Progenitor cell of endocrine pancreas (in vitro differentiated cells): ENCODE measurements around the gene PDIA4. TPM values are rescaled to one million over a fixed set of nuclear protein-coding genes. Genes with fewer than 3 reads are reported as not detected.

Experiments used
- DNase-seq: peaks from one replicate; pipeline ENCODE4 v3.0.0; 2021; ENCODE audit warnings: low spot score; ENCODE audit not compliant: unreplicated experiment
- H3K27ac Mint-ChIP-seq: 2 replicates; pipeline ENCODE4 v1.8.0; 2021; ENCODE audit warnings: mild to moderate bottlenecking, moderate library complexity, mixed read lengths
- H3K27me3 Mint-ChIP-seq: 2 replicates; pipeline ENCODE4 v1.8.0; 2021; ENCODE audit warnings: mixed read lengths
- H3K36me3 Mint-ChIP-seq: 2 replicates; pipeline ENCODE4 v1.8.0; 2022; ENCODE audit warnings: mixed read lengths; ENCODE audit not compliant: insufficient read depth
- H3K4me1 Mint-ChIP-seq: 2 replicates; pipeline ENCODE4 v1.8.0; 2021; ENCODE audit warnings: low read depth, mixed read lengths
- H3K4me3 Mint-ChIP-seq: 2 replicates; pipeline ENCODE4 v1.8.0; 2021; ENCODE audit warnings: low read depth, mild to moderate bottlenecking, moderate library complexity, mixed read lengths
- H3K9me3 Mint-ChIP-seq: 2 replicates; pipeline ENCODE4 v1.8.0; 2021; ENCODE audit warnings: low read depth, mixed read lengths
- total RNA-seq: library from RNA; stranded (reverse); gene quantifications from 2 replicates; pipeline ENCODE4 v1.2.1, GENCODE V29; 2021
- TF ChIP-seq, protein P1 (sequence below): fragments of 200-600 bp; sonication (generic); IDR thresholded peaks from one replicate; pipeline ENCODE4 v1.5.0; 2021; ENCODE audit warnings: antibody characterized with exemption, mild to moderate bottlenecking; ENCODE audit not compliant: unreplicated experiment

Gene PDIA4
- total RNA-seq, 1 donor from 2014 or later = 238 TPM

- Mint-ChIP-seq H3K27me3 (no peaks in the 10 kb centered on the region), H3K4me3 (no peak overlapping the region), H3K4me1 (peaks cover 4% of the 10 kb centered on the region), H3K27ac (no peak overlapping the region), H3K36me3 (no peaks in the 10 kb centered on the region), H3K9me3 (no peaks in the 10 kb centered on the region)
- TF ChIP-seq, protein P1, sequence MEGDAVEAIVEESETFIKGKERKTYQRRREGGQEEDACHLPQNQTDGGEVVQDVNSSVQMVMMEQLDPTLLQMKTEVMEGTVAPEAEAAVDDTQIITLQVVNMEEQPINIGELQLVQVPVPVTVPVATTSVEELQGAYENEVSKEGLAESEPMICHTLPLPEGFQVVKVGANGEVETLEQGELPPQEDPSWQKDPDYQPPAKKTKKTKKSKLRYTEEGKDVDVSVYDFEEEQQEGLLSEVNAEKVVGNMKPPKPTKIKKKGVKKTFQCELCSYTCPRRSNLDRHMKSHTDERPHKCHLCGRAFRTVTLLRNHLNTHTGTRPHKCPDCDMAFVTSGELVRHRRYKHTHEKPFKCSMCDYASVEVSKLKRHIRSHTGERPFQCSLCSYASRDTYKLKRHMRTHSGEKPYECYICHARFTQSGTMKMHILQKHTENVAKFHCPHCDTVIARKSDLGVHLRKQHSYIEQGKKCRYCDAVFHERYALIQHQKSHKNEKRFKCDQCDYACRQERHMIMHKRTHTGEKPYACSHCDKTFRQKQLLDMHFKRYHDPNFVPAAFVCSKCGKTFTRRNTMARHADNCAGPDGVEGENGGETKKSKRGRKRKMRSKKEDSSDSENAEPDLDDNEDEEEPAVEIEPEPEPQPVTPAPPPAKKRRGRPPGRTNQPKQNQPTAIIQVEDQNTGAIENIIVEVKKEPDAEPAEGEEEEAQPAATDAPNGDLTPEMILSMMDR = no peak
- DNase-seq = no peak
Observed at GRCh38 chr7:148958061-148958460, 70.2 kb downstream of the PDIA4 start.

DNA sequence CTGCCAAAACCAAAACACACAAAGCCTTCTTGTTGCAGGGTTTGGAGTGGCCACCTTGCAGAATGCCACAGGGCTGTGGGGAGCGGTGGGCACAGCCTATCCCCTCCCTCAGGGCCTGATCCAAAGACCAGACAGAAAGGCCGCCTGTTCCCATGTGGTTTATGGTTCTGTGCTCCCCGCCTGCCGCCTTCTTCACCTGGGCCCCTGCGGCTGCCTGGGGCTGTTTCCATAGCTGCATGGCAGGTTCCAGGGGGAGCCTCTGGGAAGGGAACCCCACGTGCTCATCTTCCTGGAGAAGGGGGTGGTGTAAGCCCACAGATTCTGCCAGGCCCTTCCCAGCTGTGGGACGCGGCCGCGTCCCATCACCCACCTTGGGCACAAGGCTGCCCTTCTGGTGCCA, 73.5 kb downstream of the PDIA4 start:
- no peak for DNase-seq
- TF ChIP-seq, protein P1 = no peak
- Mint-ChIP-seq H3K9me3 (no peaks in the 10 kb centered on the region), H3K4me1 (no peaks in the 10 kb centered on the region), H3K4me3 (no peak overlapping the region), H3K27ac (no peak overlapping the region), H3K27me3 (no peaks in the 10 kb centered on the region), H3K36me3 (no peaks in the 10 kb centered on the region)

DNA sequence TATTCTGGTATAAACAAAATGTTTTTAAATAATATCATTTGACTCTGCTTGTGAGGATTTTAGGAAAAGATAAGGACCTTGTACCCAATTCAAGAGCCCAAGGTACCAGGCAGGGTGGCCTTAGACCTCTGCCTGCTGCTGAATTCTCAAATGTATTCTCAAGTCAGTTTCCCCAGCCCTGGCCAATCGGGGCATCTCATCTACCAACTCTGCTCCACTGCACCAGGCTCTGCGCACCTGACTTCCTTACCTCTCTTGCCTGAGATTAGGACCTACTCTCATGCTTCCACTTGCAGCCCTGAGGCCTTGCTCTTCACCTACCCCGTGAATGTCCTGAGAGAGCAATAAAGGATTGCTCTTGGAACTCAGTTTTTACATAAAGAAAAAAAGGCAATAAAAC, 74.6 kb downstream of the PDIA4 start:
- no peaks in the 10 kb centered on the region for H3K4me1 Mint-ChIP-seq
- TF ChIP-seq, protein P1 = no peak
- H3K36me3 Mint-ChIP-seq = no peaks in the 10 kb centered on the region
- H3K27me3 Mint-ChIP-seq = no peaks in the 10 kb centered on the region
- H3K27ac Mint-ChIP-seq = no peak overlapping the region
- DNase-seq = no peak
- H3K4me3 Mint-ChIP-seq = no peak overlapping the region
- H3K9me3 Mint-ChIP-seq = no peaks in the 10 kb centered on the region

Other genes with a start within 250 kb of the PDIA4 start
- 56.6 and 57.6 TPM in 2 replicates for gene EZH2, start 144.2 kb downstream of the PDIA4 start, total RNA-seq
- gene ZNF786, start 62.2 kb upstream of the PDIA4 start, total RNA-seq = 18.0 and 20.6 TPM in 2 replicates
- gene ZNF425, start 97.8 kb upstream of the PDIA4 start, total RNA-seq = 5.3 and 8.0 TPM in 2 replicates
- 16.7 and 17.5 TPM in 2 replicates for gene ZNF398, start 118.9 kb upstream of the PDIA4 start, total RNA-seq
- gene ZNF282, start 167.0 kb upstream of the PDIA4 start, total RNA-seq = 47.0 and 53.5 TPM in 2 replicates
- 19.4 and 19.5 TPM in 2 replicates for gene ZNF212, start 211.1 kb upstream of the PDIA4 start, total RNA-seq
- 17.5 and 18.5 TPM in 2 replicates for gene ZNF783, start 233.7 kb upstream of the PDIA4 start, total RNA-seq